Liver (tissue), 9 donors: ENCODE measurements around the gene MAPK6. TPM values are rescaled to one million over a fixed set of nuclear protein-coding genes. Genes with fewer than 3 reads are reported as not detected.
A peak's percentile ranks its signal among the peaks of the same experiment; 100 is the strongest.

Source experiments
- DNase-seq: peaks from one replicate; pipeline ENCODE4 v3.0.0-alpha.2; 2017; ENCODE audit warnings: low spot score
- H3K27ac ChIP-seq, 2 donors: one replicate each; pipeline ENCODE4 v1.7.0; 2013; ENCODE audit warnings: inconsistent platforms in 2 of 2, low read length in 2 of 2, control low read depth in 1 of 2, low read depth in 1 of 2, mild to moderate bottlenecking in 1 of 2
- H3K27me3 ChIP-seq, 4 donors: one replicate each; pipeline versions ENCODE4 v1.6.1 to v1.7.0; 2013; ENCODE audit warnings: low read length in 3 of 4, inconsistent platforms in 1 of 4, mild to moderate bottlenecking in 1 of 4, moderate library complexity in 1 of 4; ENCODE audit not compliant: control insufficient read depth in 4 of 4, insufficient read depth in 4 of 4
- H3K36me3 ChIP-seq, 4 donors: one replicate each; pipeline versions ENCODE4 v1.6.1 to v1.7.0; 2013; ENCODE audit warnings: low read length in 3 of 4, mild to moderate bottlenecking in 3 of 4, low read depth in 1 of 4, moderate library complexity in 1 of 4; ENCODE audit not compliant: control insufficient read depth in 4 of 4, insufficient read depth in 3 of 4
- H3K4me1 ChIP-seq, 4 donors: one replicate each; pipeline versions ENCODE4 v1.6.1 to v1.7.0; 2013; ENCODE audit warnings: low read length in 3 of 4, mild to moderate bottlenecking in 3 of 4, moderate library complexity in 1 of 4; ENCODE audit not compliant: control insufficient read depth in 4 of 4, insufficient read depth in 4 of 4
- H3K4me3 ChIP-seq, 3 donors: one replicate each; pipeline versions ENCODE4 v1.6.1 to v1.7.0; 2013; ENCODE audit warnings: low read length in 3 of 3, control low read depth in 1 of 3, low read depth in 1 of 3, mild to moderate bottlenecking in 1 of 3
- H3K9ac ChIP-seq, 2 donors: one replicate each; pipeline ENCODE4 v1.7.0; 2013; ENCODE audit warnings: low read length in 2 of 2, mild to moderate bottlenecking in 2 of 2, moderate library complexity in 2 of 2, control low read depth in 1 of 2, low read depth in 1 of 2
- H3K9me3 ChIP-seq, 4 donors: one replicate each; pipeline versions ENCODE4 v1.6.1 to v1.7.0; 2013; ENCODE audit warnings: low read length in 3 of 4; ENCODE audit not compliant: control insufficient read depth in 4 of 4
- CTCF ChIP-seq: fragments of 150-350 bp; IDR thresholded peaks from 2 replicates; pipeline ENCODE4 v1.5.1; 2017; ENCODE audit warnings: improper control_type of control experiment, low read depth, low read length; ENCODE audit not compliant: missing input control
- EGR1 ChIP-seq, 2 donors: IDR thresholded peaks; 2 replicates each; pipeline ENCODE4 v1.6.1; 2016 to 2018; ENCODE audit warnings: antibody characterized with exemption in 2 of 2, low read depth in 2 of 2
- FOXA1 ChIP-seq: IDR thresholded peaks from 2 replicates; pipeline ENCODE4 v1.6.1; 2016; ENCODE audit warnings: antibody characterized with exemption
- FOXA2 ChIP-seq: IDR thresholded peaks from 2 replicates; pipeline ENCODE4 v1.6.1; 2016; ENCODE audit warnings: antibody characterized with exemption
- GABPA ChIP-seq, 2 donors: IDR thresholded peaks in 1 of 2; conservative IDR thresholded peaks in 1 of 2; 2 replicates each; pipeline ENCODE4 v1.6.1; 2016; ENCODE audit warnings: antibody characterized with exemption in 2 of 2, mild to moderate bottlenecking in 1 of 2, moderate library complexity in 1 of 2
- HNF4A ChIP-seq, 2 donors: conservative IDR thresholded peaks; 2 replicates each; pipeline ENCODE4 v1.6.1; 2016; ENCODE audit warnings: antibody characterized with exemption in 2 of 2, mild to moderate bottlenecking in 2 of 2
- HNF4G ChIP-seq: IDR thresholded peaks from 2 replicates; pipeline ENCODE4 v1.6.1; 2016; ENCODE audit warnings: antibody characterized with exemption
- JUND ChIP-seq, 2 donors: IDR thresholded peaks; 2 replicates each; pipeline ENCODE4 v1.6.1; 2016; ENCODE audit warnings: antibody characterized with exemption in 2 of 2
- MAX ChIP-seq: IDR thresholded peaks from 2 replicates; pipeline ENCODE4 v1.6.1; 2016; ENCODE audit warnings: antibody characterized with exemption
- NR2F2 ChIP-seq: IDR thresholded peaks from 2 replicates; pipeline ENCODE4 v1.6.1; 2016; ENCODE audit warnings: antibody characterized with exemption
- RAD21 ChIP-seq, 2 donors: IDR thresholded peaks; 2 replicates each; pipeline ENCODE4 v1.6.1; 2016; ENCODE audit warnings: antibody characterized with exemption in 2 of 2, mild to moderate bottlenecking in 2 of 2
- REST ChIP-seq: IDR thresholded peaks from 2 replicates; pipeline ENCODE4 v1.6.1; 2016; ENCODE audit warnings: antibody characterized with exemption, mild to moderate bottlenecking
- RXRA ChIP-seq, 2 donors: IDR thresholded peaks; 2 replicates each; pipeline ENCODE4 v1.6.1; 2017 to 2018; ENCODE audit warnings: antibody characterized with exemption in 2 of 2, mild to moderate bottlenecking in 1 of 2
- SP1 ChIP-seq: IDR thresholded peaks from 2 replicates; pipeline ENCODE4 v1.6.1; 2018; ENCODE audit warnings: antibody characterized with exemption, mild to moderate bottlenecking
- TAF1 ChIP-seq: conservative IDR thresholded peaks from 2 replicates; pipeline ENCODE4 v1.6.1; 2016; ENCODE audit warnings: antibody characterized with exemption, mild to moderate bottlenecking
- YY1 ChIP-seq: IDR thresholded peaks from 2 replicates; pipeline ENCODE4 v1.6.1; 2016; ENCODE audit warnings: antibody characterized with exemption, mild to moderate bottlenecking
- ZBTB33 ChIP-seq: IDR thresholded peaks from 2 replicates; pipeline ENCODE4 v1.6.1; 2016; ENCODE audit warnings: antibody characterized with exemption
- WGBS: extraction: QIAGEN DNeasy Blood & Tissue Kit; methylation state at CpG from one replicate; pipeline ENCODE4 v1.1.7; 2013; 5-methylcytosine and 5-hydroxymethylcytosine counted together
- polyA plus RNA-seq, 2 donors: library from polyadenylated mRNA; stranded (reverse) in 1 of 2; unstranded in 1 of 2; fragments of 200-250 nt in 1 of 2; fragments of >200 nt in 1 of 2; fragmentation: Nextera tagmentation in 1 of 2; extraction: Ambion mirVana in 1 of 2; gene quantifications; one replicate each; pipeline versions ENCODE4 v1.2.1 to v1.2.3, GENCODE V29; 2013 to 2015
- total RNA-seq, 2 donors: library from RNA; depleted of rRNA; stranded (reverse); fragments of >200 nt; gene quantifications; one replicate each; pipeline ENCODE4 v1.2.3, GENCODE V29; 2014
- TF ChIP-seq, protein P1 (sequence below): IDR thresholded peaks from 2 replicates; pipeline ENCODE4 v1.6.1; 2016; ENCODE audit warnings: antibody characterized with exemption
- donor health status: healthy.
- donor health status: healthy.
- donor health status: healthy.
- donor health status: healthy.
- donor health status: healthy.

Gene MAPK6
- total and polyA plus RNA-seq, 4 donors, result 9.7 to 47.8 (median 32.1) TPM

DNA sequence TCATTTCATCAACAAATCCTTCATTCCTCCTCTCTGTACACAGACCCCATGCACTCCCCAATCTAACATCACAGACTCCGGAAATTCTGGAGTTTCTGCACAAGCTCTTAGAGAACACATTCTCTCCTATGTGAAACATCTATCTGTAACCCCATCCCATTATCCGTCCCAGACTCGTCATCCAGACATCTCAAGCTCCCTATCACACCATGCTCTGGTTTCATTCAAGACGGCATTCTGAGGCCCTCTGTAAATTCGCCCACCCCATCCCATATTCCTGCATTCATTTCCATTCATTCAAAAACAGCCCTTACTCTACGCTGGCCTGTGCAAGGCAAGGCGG is 48.0 kb upstream of the MAPK6 start:
- TF ChIP-seq CTCF (no peak), RAD21 (IDR thresholded peaks at IDR 0.05) (no peak), GABPA (IDR thresholded peaks at IDR 0.05 in 1 of 2, conservative IDR thresholded peaks at IDR 0.05 in 1 of 2) (no peak), NR2F2 (no peak), RXRA (IDR thresholded peaks at IDR 0.05) (no peak), ZBTB33 (no peak), TAF1 (no peak), JUND (IDR thresholded peaks at IDR 0.05) (no peak), YY1 (no peak), EGR1 (IDR thresholded peaks at IDR 0.05; ENCODE audit: low read depth in 2 of 2) (no peak), HNF4G (no peak), MAX (no peak), HNF4A (conservative IDR thresholded peaks at IDR 0.05) (no peak), SP1 (no peak), FOXA2 (no peak), FOXA1 (no peak)
- TF ChIP-seq, protein P1, sequence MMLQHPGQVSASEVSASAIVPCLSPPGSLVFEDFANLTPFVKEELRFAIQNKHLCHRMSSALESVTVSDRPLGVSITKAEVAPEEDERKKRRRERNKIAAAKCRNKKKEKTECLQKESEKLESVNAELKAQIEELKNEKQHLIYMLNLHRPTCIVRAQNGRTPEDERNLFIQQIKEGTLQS, result no peak
- Histone ChIP-seq H3K9ac (peak overlapping the region in 1 of 2 donors; percentile 63), H3K27ac (peak overlapping the region; percentile 80 to 82), H3K4me3 (peak overlapping the region; percentile 71 to 89 (median 82)), H3K36me3 (no peaks in the 10 kb centered on the region), H3K27me3 (no peaks in the 10 kb centered on the region), H3K9me3 (no peaks in the 10 kb centered on the region), H3K4me1 (peaks cover 7 to 20% (median 15%) of the 10 kb centered on the region in 4 donors)
- no peak for DNase-seq
- under 1% methylated on average over 7 of the region's 7 CpGs for WGBS

DNA sequence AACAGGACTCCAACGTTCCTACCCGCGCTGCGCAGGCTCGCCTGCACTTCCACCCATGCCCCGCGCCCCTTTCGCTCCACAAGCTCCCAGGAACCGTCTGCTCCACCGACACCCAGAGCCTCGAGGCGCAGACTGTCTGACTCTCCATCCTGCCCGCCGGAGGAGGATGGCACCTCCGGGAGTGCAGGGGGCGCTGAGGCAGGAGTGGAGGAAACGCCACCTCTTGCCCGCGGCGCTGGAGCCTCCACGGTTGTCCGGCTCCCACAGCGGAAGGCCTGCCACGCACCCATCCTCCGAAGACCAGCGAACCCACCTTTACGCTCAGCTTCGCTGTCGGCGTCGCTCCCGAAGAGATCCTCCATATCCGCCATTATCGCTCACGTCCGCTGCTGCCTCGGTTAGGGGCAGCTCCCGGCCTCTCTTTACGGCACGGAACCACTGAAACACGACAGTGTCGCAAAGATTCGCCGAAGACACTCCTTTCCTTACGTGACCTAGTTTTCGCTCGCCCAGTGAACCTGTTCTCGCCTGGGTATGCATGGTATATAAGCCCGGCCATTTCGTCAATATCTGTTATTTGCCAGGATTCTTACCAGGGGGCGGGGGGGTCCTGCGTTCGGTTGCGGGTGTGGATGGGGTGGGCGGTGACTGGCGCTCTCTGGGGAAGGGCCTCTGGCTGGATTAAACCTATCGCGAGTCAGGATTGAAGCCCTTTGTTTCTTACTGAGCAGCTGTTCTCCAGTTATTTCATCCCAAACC is 47.5 kb upstream of the MAPK6 start, which contains the start of gene LEO1:
LEO1 (minus strand) TSS at position 404 of the 759 bp plus-strand sequence; CDS start at position 371, 33 bp downstream.
- Histone ChIP-seq H3K9ac (peak within 1 kb of the TSS; percentile 49 to 63), H3K9me3 (no peaks in the 10 kb centered on the region), H3K27me3 (no peaks in the 10 kb centered on the region), H3K4me3 (peak within 1 kb of the TSS; percentile 71 to 89 (median 82)), H3K27ac (peak within 1 kb of the TSS; percentile 80 to 82), H3K4me1 (peaks cover 7 to 20% (median 15%) of the 10 kb centered on the region in 4 donors), H3K36me3 (no peaks in the 10 kb centered on the region)
- WGBS, result under 1% methylated on average over 58 of the region's 58 CpGs
- peak; percentile 84 for DNase-seq
- TF ChIP-seq GABPA (IDR thresholded peaks at IDR 0.05 in 1 of 2, conservative IDR thresholded peaks at IDR 0.05 in 1 of 2) (peak in 1 of 2 donors; percentile 70), REST (peak; percentile 65), EGR1 (IDR thresholded peaks at IDR 0.05; ENCODE audit: low read depth in 2 of 2) (peak in 1 of 2 donors; percentile 22), SP1 (peak; percentile 39), JUND (IDR thresholded peaks at IDR 0.05) (peak in 1 of 2 donors; percentile 40), HNF4A (conservative IDR thresholded peaks at IDR 0.05) (peak; percentile 27 to 59), FOXA2 (peak; percentile 62), NR2F2 (no peak), RXRA (IDR thresholded peaks at IDR 0.05) (peak; percentile 89 to 92), CTCF (no peak), TAF1 (peak; percentile 67), YY1 (peak; percentile 99), RAD21 (IDR thresholded peaks at IDR 0.05) (peak; percentile 55 to 62)
